Measurements from ENCODE around the gene ARHGEF19.

Gene ARHGEF19

GRCh38 chr1:16173447-16174260, 38.8 kb downstream of the ARHGEF19 start:
- H3K9me3 ChIP-seq (ENCODE audit: control insufficient read depth, insufficient read depth, low read length), result no peaks in the 10 kb centered on the region
- H3K4me1 ChIP-seq (ENCODE audit: control insufficient read depth, low read length), result peaks cover 7% of the 10 kb centered on the region
- no peak overlapping the region for H3K4me2 ChIP-seq (ENCODE audit: low read length)
- peaks cover 8% of the 10 kb centered on the region; the same call in 1 of the 2 replicates for H3K27me3 ChIP-seq (ENCODE audit: control insufficient read depth, low read length)
- no peaks in the 10 kb centered on the region for H4K20me1 ChIP-seq (ENCODE audit: control insufficient read depth, insufficient read depth, low read depth, low read length)
- no peak for TF ChIP-seq CTCF (IDR thresholded peaks at IDR 0.05; ENCODE audit: low read depth, low read length, poor library complexity, severe bottlenecking)
- no peak for TF ChIP-seq EZH2phosphoT487 (IDR thresholded peaks at IDR 0.05; ENCODE audit: borderline replicate concordance, low read length)
- no peak overlapping the region for H3K27ac ChIP-seq (ENCODE audit: low read depth, low read length)
- no peaks in the 10 kb centered on the region for H3K79me2 ChIP-seq (ENCODE audit: control insufficient read depth, low read length)
- H3F3A ChIP-seq (ENCODE audit: control insufficient read depth, insufficient read depth), result no peaks in the 10 kb centered on the region
- H3K4me3 ChIP-seq (ENCODE audit: low read length), result no peak overlapping the region
- H3K9me2 ChIP-seq (replicated peaks; ENCODE audit: control insufficient read depth, low read length), result no peaks in the 10 kb centered on the region
- no peaks in the 10 kb centered on the region for H3K36me3 ChIP-seq (ENCODE audit: control insufficient read depth, low read length)

- Histone ChIP-seq H3K4me3 (ENCODE audit: low read length) (no peak overlapping the region), H3K79me2 (ENCODE audit: control insufficient read depth, low read length) (no peaks in the 10 kb centered on the region), H3K9me3 (ENCODE audit: control insufficient read depth, insufficient read depth, low read length) (no peaks in the 10 kb centered on the region), H3F3A (ENCODE audit: control insufficient read depth, insufficient read depth) (no peaks in the 10 kb centered on the region), H3K9me2 (replicated peaks; ENCODE audit: control insufficient read depth, low read length) (no peaks in the 10 kb centered on the region), H3K4me2 (ENCODE audit: low read length) (no peak overlapping the region), H4K20me1 (ENCODE audit: control insufficient read depth, insufficient read depth, low read depth, low read length) (no peaks in the 10 kb centered on the region), H3K4me1 (ENCODE audit: control insufficient read depth, low read length) (peaks cover 13% of the 10 kb centered on the region), H3K36me3 (ENCODE audit: control insufficient read depth, low read length) (no peaks in the 10 kb centered on the region), H3K27me3 (ENCODE audit: control insufficient read depth, low read length) (peaks cover 8% of the 10 kb centered on the region; the same call in 1 of the 2 replicates), H3K27ac (ENCODE audit: low read depth, low read length) (no peak overlapping the region)
- TF ChIP-seq EZH2phosphoT487 (IDR thresholded peaks at IDR 0.05; ENCODE audit: borderline replicate concordance, low read length) (no peak), CTCF (IDR thresholded peaks at IDR 0.05; ENCODE audit: low read depth, low read length, poor library complexity, severe bottlenecking) (no peak)
Observed at GRCh38 chr1:16172964-16173446, 39.4 kb downstream of the ARHGEF19 start.

- no peaks in the 10 kb centered on the region for H3K79me2 ChIP-seq (ENCODE audit: control insufficient read depth, low read length)
- TF ChIP-seq EZH2phosphoT487 (IDR thresholded peaks at IDR 0.05; ENCODE audit: borderline replicate concordance, low read length) (no peak), CTCF (IDR thresholded peaks at IDR 0.05; ENCODE audit: low read depth, low read length, poor library complexity, severe bottlenecking) (no peak)
- no peak overlapping the region for H3K4me3 ChIP-seq (ENCODE audit: low read length)
- no peak overlapping the region for H3K4me2 ChIP-seq (ENCODE audit: low read length)
- H3K9me3 ChIP-seq (ENCODE audit: control insufficient read depth, insufficient read depth, low read length), result no peaks in the 10 kb centered on the region
- no peaks in the 10 kb centered on the region for H3K9me2 ChIP-seq (replicated peaks; ENCODE audit: control insufficient read depth, low read length)
- H3K27ac ChIP-seq (ENCODE audit: low read depth, low read length), result no peak overlapping the region
- no peaks in the 10 kb centered on the region for H3F3A ChIP-seq (ENCODE audit: control insufficient read depth, insufficient read depth)
- no peaks in the 10 kb centered on the region for H4K20me1 ChIP-seq (ENCODE audit: control insufficient read depth, insufficient read depth, low read depth, low read length)
- H3K36me3 ChIP-seq (ENCODE audit: control insufficient read depth, low read length), result no peaks in the 10 kb centered on the region
- peaks cover 8% of the 10 kb centered on the region; the same call in 1 of the 2 replicates for H3K27me3 ChIP-seq (ENCODE audit: control insufficient read depth, low read length)
- peaks cover 13% of the 10 kb centered on the region for H3K4me1 ChIP-seq (ENCODE audit: control insufficient read depth, low read length)
Observed at GRCh38 chr1:16172218-16172830, 40.1 kb downstream of the ARHGEF19 start.

All from DOHH2 (cell line).